ENCODE results near the gene NUBP1. TPM values are rescaled to one million over a fixed set of nuclear protein-coding genes. Genes with fewer than 3 reads are reported as not detected.
"Not testable (repeated sequence)": the region's sequence is repeated elsewhere in the genome, so short reads cannot be mapped to it uniquely, and the experiment has no call there.

The NUBP1 gene
- total RNA-seq, 1 donor from 2014 or later, result 32.9 TPM

DNA sequence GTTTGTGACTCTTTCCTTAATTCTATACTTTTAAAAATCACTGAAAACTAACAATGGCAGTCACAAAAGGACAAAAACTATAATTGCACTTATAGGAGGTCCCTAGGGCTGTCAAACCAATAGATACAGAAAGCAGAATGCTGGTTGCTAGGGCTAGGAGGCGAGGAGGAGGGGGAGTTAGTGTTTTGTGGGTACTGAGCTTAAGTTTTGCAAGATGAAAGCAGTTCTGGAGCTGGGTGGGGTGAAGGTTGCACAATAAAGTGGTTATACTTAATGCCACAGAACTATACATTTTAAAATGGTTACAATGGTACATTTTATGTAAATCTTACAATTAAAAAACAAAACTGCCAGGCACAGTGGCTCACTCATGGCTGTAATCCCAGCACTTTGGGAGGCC lies 27.3 kb downstream of the NUBP1 start:
- no peak for DNase-seq (ENCODE audit: low read depth, low spot score)
- H3K27me3 Mint-ChIP-seq (ENCODE audit: low read depth), result no peaks in the 10 kb centered on the region
- H3K9me3 Mint-ChIP-seq, result no peaks in the 10 kb centered on the region
- no peak for TF ChIP-seq CTCF (conservative IDR thresholded peaks at IDR 0.05)
- H3K36me3 Mint-ChIP-seq (ENCODE audit: low read depth), result no peaks in the 10 kb centered on the region
- H3K27ac Mint-ChIP-seq (ENCODE audit: unreplicated experiment), result no peak overlapping the region
- no peak overlapping the region for H3K4me3 Mint-ChIP-seq
- peaks cover 13% of the 10 kb centered on the region for H3K4me1 Mint-ChIP-seq

- no peak for DNase-seq (ENCODE audit: low read depth, low spot score)
- no peaks in the 10 kb centered on the region for H3K27me3 Mint-ChIP-seq (ENCODE audit: low read depth)
- no peak overlapping the region for H3K27ac Mint-ChIP-seq (ENCODE audit: unreplicated experiment)
- TF ChIP-seq CTCF (conservative IDR thresholded peaks at IDR 0.05), result no peak
- H3K4me1 Mint-ChIP-seq, result peaks cover 13% of the 10 kb centered on the region
- no peaks in the 10 kb centered on the region for H3K36me3 Mint-ChIP-seq (ENCODE audit: low read depth)
- no peaks in the 10 kb centered on the region for H3K9me3 Mint-ChIP-seq
- no peak overlapping the region for H3K4me3 Mint-ChIP-seq
These were observed 32.6 kb downstream of the NUBP1 start for GRCh38 chr16:10776280-10776679.

DNA sequence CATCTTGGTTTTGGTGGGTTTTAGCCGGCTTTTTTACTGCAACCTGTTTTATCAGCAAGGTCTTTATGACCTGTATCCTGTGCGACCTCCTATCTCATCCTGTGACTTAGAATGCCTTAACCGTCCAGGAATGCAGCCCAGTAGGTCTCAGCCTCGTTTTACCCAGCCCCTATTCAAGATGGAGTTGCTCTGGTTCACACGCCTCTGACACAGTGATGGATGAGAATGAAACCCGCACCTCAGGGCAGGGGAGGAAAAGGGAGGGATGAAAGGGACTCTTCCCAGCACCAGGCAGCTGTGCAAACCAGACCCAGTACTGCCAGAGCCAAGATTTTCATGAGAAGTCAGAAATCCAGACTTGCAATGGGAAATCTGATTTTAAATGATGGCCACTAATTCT lies 33.3 kb downstream of the NUBP1 start:
- not testable (repeated sequence) for H3K4me3 Mint-ChIP-seq; DNase-seq (ENCODE audit: low read depth, low spot score); H3K27me3 Mint-ChIP-seq (ENCODE audit: low read depth); H3K9me3 Mint-ChIP-seq; H3K27ac Mint-ChIP-seq (ENCODE audit: unreplicated experiment); H3K36me3 Mint-ChIP-seq (ENCODE audit: low read depth)
- peaks cover 13% of the 10 kb centered on the region for H3K4me1 Mint-ChIP-seq

DNA sequence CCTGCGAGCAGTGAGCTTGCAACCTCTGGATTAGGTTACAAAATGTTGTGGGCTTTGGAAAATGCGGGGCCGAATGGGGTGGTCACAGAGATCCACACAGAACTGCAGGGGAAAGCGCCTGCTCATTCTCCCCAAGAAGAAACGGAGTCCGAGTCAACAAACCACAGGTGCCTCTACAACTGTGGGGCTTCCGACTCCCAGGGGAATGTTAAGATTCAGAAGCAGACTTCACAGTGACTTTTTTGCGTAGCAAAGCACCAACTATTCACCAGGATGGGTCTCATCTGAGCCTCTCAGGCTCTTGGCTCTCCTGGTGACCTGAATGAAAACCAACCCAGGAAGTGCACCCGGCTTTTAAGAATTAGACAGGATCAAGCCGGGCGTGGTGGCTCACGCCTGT lies 33.7 kb downstream of the NUBP1 start:
- Mint-ChIP-seq H3K27ac (ENCODE audit: unreplicated experiment) (no peak overlapping the region), H3K4me1 (peaks cover 13% of the 10 kb centered on the region), H3K4me3 (no peak overlapping the region), H3K27me3 (ENCODE audit: low read depth) (no peaks in the 10 kb centered on the region), H3K36me3 (ENCODE audit: low read depth) (no peaks in the 10 kb centered on the region), H3K9me3 (no peaks in the 10 kb centered on the region)
- no peak for TF ChIP-seq CTCF (conservative IDR thresholded peaks at IDR 0.05)
- DNase-seq (ENCODE audit: low read depth, low spot score), result no peak

- H3K9me3 Mint-ChIP-seq; H3K27ac Mint-ChIP-seq (ENCODE audit: unreplicated experiment); DNase-seq (ENCODE audit: low read depth, low spot score); H3K4me1 Mint-ChIP-seq; H3K36me3 Mint-ChIP-seq (ENCODE audit: low read depth); H3K27me3 Mint-ChIP-seq (ENCODE audit: low read depth); H3K4me3 Mint-ChIP-seq: not testable (repeated sequence)
These were observed 36.3 kb downstream of the NUBP1 start for GRCh38 chr16:10779908-10780307.

GRCh38 chr16:10780628-10781027 lies 37.0 kb downstream of the NUBP1 start:
- TF ChIP-seq CTCF (conservative IDR thresholded peaks at IDR 0.05), result no peak
- H3K27me3 Mint-ChIP-seq (ENCODE audit: low read depth), result no peaks in the 10 kb centered on the region
- no peak overlapping the region for H3K27ac Mint-ChIP-seq (ENCODE audit: unreplicated experiment)
- no peak overlapping the region for H3K4me3 Mint-ChIP-seq
- DNase-seq (ENCODE audit: low read depth, low spot score), result no peak
- H3K36me3 Mint-ChIP-seq (ENCODE audit: low read depth), result no peaks in the 10 kb centered on the region
- H3K9me3 Mint-ChIP-seq, result no peaks in the 10 kb centered on the region
- H3K4me1 Mint-ChIP-seq, result no peaks in the 10 kb centered on the region

- no peak for TF ChIP-seq CTCF (conservative IDR thresholded peaks at IDR 0.05)
- Mint-ChIP-seq H3K4me1 (peaks cover 2% of the 10 kb centered on the region), H3K36me3 (ENCODE audit: low read depth) (no peaks in the 10 kb centered on the region), H3K4me3 (no peak overlapping the region), H3K27ac (ENCODE audit: unreplicated experiment) (no peak overlapping the region), H3K27me3 (ENCODE audit: low read depth) (no peaks in the 10 kb centered on the region), H3K9me3 (no peaks in the 10 kb centered on the region)
- no peak for DNase-seq (ENCODE audit: low read depth, low spot score)
These were observed 39.0 kb downstream of the NUBP1 start for GRCh38 chr16:10782628-10783027.

Measured in neural crest cell (in vitro differentiated cells).